Tibial nerve (tissue), 4 donors: ENCODE measurements around the gene MAN2C1. TPM values are rescaled to one million over a fixed set of nuclear protein-coding genes. Genes with fewer than 3 reads are reported as not detected.

Experiments used
- DNase-seq, 2 donors: peaks; one replicate each; pipeline ENCODE4 v3.0.0-alpha.2; 2019; ENCODE audit warnings: low spot score in 2 of 2
- H3K27ac ChIP-seq, 4 donors: fragments of 200-600 bp; sonication (generic) in 3 of 4; one replicate each; pipeline ENCODE4 v1.5.1; 2017 to 2019; ENCODE audit warnings: mild to moderate bottlenecking in 1 of 4
- H3K27me3 ChIP-seq, 2 donors: fragments of 200-600 bp; sonication (generic) in 1 of 2; one replicate each; pipeline versions ENCODE4 v1.5.1 to v1.6.0; 2017 to 2019
- H3K36me3 ChIP-seq, 3 donors: fragments of 200-600 bp; sonication (generic); one replicate each; pipeline ENCODE4 v1.5.1; 2018 to 2019
- H3K4me1 ChIP-seq, 4 donors: fragments of 200-600 bp; sonication (generic) in 3 of 4; one replicate each; pipeline ENCODE4 v1.5.1; 2017 to 2019
- H3K4me3 ChIP-seq, 4 donors: fragments of 200-600 bp; sonication (generic) in 3 of 4; one replicate each; pipeline ENCODE4 v1.5.1; 2017 to 2019; ENCODE audit warnings: mild to moderate bottlenecking in 1 of 4, moderate library complexity in 1 of 4
- H3K9me3 ChIP-seq, 4 donors: fragments of 200-600 bp; sonication (generic) in 3 of 4; one replicate each; pipeline ENCODE4 v1.5.1; 2017 to 2019
- CTCF ChIP-seq, 5 experiments: fragments of 200-600 bp in 3 of 5; fragments of 450-650 bp in 2 of 5; sonication (generic) in 3 of 5; IDR thresholded peaks; one replicate each; pipeline ENCODE4 v1.5.1; 2016 to 2019; ENCODE audit warnings: antibody characterized with exemption in 5 of 5, mild to moderate bottlenecking in 3 of 5, moderate library complexity in 2 of 5
- EP300 ChIP-seq, 2 donors: sonication (generic); formaldehyde crosslinking; IDR thresholded peaks; one replicate each; pipeline ENCODE4 v1.6.1; 2017; ENCODE audit warnings: antibody characterized with exemption in 2 of 2, mild to moderate bottlenecking in 1 of 2
- POLR2A ChIP-seq, 2 donors: fragments of 450-650 bp; IDR thresholded peaks; one replicate each; pipeline ENCODE4 v1.6.1; 2017; ENCODE audit warnings: antibody characterized with exemption in 2 of 2, mild to moderate bottlenecking in 2 of 2, moderate library complexity in 2 of 2
- WGBS, 2 donors: methylation state at CpG; one replicate each; pipeline ENCODE4 v1.1.5; 2018; 5-methylcytosine and 5-hydroxymethylcytosine counted together
- total RNA-seq, 4 donors: library from RNA; depleted of rRNA; stranded (reverse); fragments of >200 nt; gene quantifications; one replicate each; pipeline ENCODE4 v1.1.0, GENCODE V29; 2016

The MAN2C1 gene
- total RNA-seq, 4 donors from 2014 or later: 319 to 781 (median 366) TPM

- no peak for DNase-seq
- TF ChIP-seq EP300 (IDR thresholded peaks at IDR 0.05) (no peak), CTCF (IDR thresholded peaks at IDR 0.05) (no peak), POLR2A (IDR thresholded peaks at IDR 0.05) (no peak)
- no peak overlapping the region for H3K4me3 ChIP-seq
Observed at GRCh38 chr15:75371486-75371885, 3.1 kb upstream of the MAN2C1 start.

GRCh38 chr15:75369897-75370581 lies 1.6 kb upstream of the MAN2C1 start:
- Histone ChIP-seq H3K4me1 (peaks cover 0 to 28% (median 8%) of the 10 kb centered on the region in 4 donors), H3K27ac (no peak overlapping the region), H3K4me3 (no peak overlapping the region), H3K9me3 (no peaks in the 10 kb centered on the region), H3K27me3 (no peaks in the 10 kb centered on the region), H3K36me3 (peaks cover 0 to 69% (median 6%) of the 10 kb centered on the region in 3 donors)
- WGBS, 2 donors: 90 to 93% methylated on average over 7 of the region's 7 CpGs
- TF ChIP-seq POLR2A (IDR thresholded peaks at IDR 0.05) (no peak), EP300 (IDR thresholded peaks at IDR 0.05) (no peak), CTCF (IDR thresholded peaks at IDR 0.05) (no peak)
- no peak for DNase-seq

More at GRCh38 chr15:75371486-75371885, 3.1 kb upstream of the MAN2C1 start:
- peaks cover 0 to 69% (median 6%) of the 10 kb centered on the region in 3 donors for H3K36me3 ChIP-seq
- no peaks in the 10 kb centered on the region for H3K9me3 ChIP-seq
- H3K4me1 ChIP-seq: peaks cover 0 to 26% (median 8%) of the 10 kb centered on the region in 4 donors
- WGBS, 2 donors: 83 to 84% methylated on average over 1 of the region's 1 CpG
- H3K27me3 ChIP-seq: no peaks in the 10 kb centered on the region
- no peak overlapping the region for H3K27ac ChIP-seq

GRCh38 chr15:75368689-75369239 lies 357 bp upstream of the MAN2C1 start:
- Histone ChIP-seq H3K27me3 (no peaks in the 10 kb centered on the region), H3K36me3 (peaks cover 0 to 69% (median 6%) of the 10 kb centered on the region in 3 donors), H3K4me1 (peaks cover 0 to 28% (median 8%) of the 10 kb centered on the region in 4 donors), H3K27ac (peak overlapping the region; percentile 91 to 98 (median 95)), H3K9me3 (no peaks in the 10 kb centered on the region), H3K4me3 (peak overlapping the region; percentile 80 to 97 (median 87))
- DNase-seq: no peak
- TF ChIP-seq CTCF (IDR thresholded peaks at IDR 0.05) (no peak), EP300 (IDR thresholded peaks at IDR 0.05) (no peak), POLR2A (IDR thresholded peaks at IDR 0.05) (no peak)
- 4 to 6% methylated on average over 23 of the region's 23 CpGs for WGBS, 2 donors

GRCh38 chr15:75367406-75367912 lies 948 bp downstream of the MAN2C1 start:
- no peak for DNase-seq
- H3K4me3 ChIP-seq: peak overlapping the region; percentile 80 to 97 (median 87)
- H3K27ac ChIP-seq: peak overlapping the region in 3 of 4 donors; percentile 95 to 98 (median 95)
- peaks cover 0 to 69% (median 8%) of the 10 kb centered on the region in 3 donors for H3K36me3 ChIP-seq
- WGBS, 2 donors: 29 to 40% methylated on average over 7 of the region's 7 CpGs
- no peaks in the 10 kb centered on the region for H3K27me3 ChIP-seq
- no peaks in the 10 kb centered on the region for H3K9me3 ChIP-seq
- TF ChIP-seq CTCF (IDR thresholded peaks at IDR 0.05) (peak in 1 of 5 experiments; percentile 76), POLR2A (IDR thresholded peaks at IDR 0.05) (no peak)
- peaks cover 0 to 28% (median 8%) of the 10 kb centered on the region in 4 donors for H3K4me1 ChIP-seq

- TF ChIP-seq EP300 (IDR thresholded peaks at IDR 0.05) (no peak), POLR2A (IDR thresholded peaks at IDR 0.05) (no peak), CTCF (IDR thresholded peaks at IDR 0.05) (no peak)
- peaks cover 0 to 69% (median 10%) of the 10 kb centered on the region in 3 donors for H3K36me3 ChIP-seq
- H3K9me3 ChIP-seq: no peaks in the 10 kb centered on the region
- peaks cover 0 to 28% (median 8%) of the 10 kb centered on the region in 4 donors for H3K4me1 ChIP-seq
- no peaks in the 10 kb centered on the region for H3K27me3 ChIP-seq
- no peak for DNase-seq
- peak overlapping the region in 2 of 4 donors; percentile 95 to 98 for H3K27ac ChIP-seq
- no peak overlapping the region for H3K4me3 ChIP-seq
Observed at GRCh38 chr15:75367006-75367405, 1.4 kb downstream of the MAN2C1 start.
